Measurements from ENCODE around the gene ADCY4. TPM values are rescaled to one million over a fixed set of nuclear protein-coding genes. Genes with fewer than 3 reads are reported as not detected.

ADCY4 gene
- total and polyA plus RNA-seq, 2 of the 13 experiments (the other 11 are each of a cell fraction or from before 2014, with no cell fraction given), result 0.03 TPM; not detected in 1

GRCh38 chr14:24367514-24368211 is 32.8 kb upstream of the ADCY4 start, which contains the start of gene NFATC4 (continued):
- TF ChIP-seq ZNF281 (CRISPR knock-in tag; IDR thresholded peaks at IDR 0.05; ENCODE audit: borderline replicate concordance) (peak; percentile 20; the same call in 1 of the 2 replicates), NR0B2 (CRISPR knock-in tag; IDR thresholded peaks at IDR 0.05) (peak; percentile 58; the same call in 1 of the 2 replicates), MAFG (CRISPR knock-in tag; IDR thresholded peaks at IDR 0.05) (no peak), HOXD1 (CRISPR knock-in tag; IDR thresholded peaks at IDR 0.05) (no peak), SALL2 (CRISPR knock-in tag; IDR thresholded peaks at IDR 0.05) (no peak), ZNF383 (CRISPR knock-in tag; IDR thresholded peaks at IDR 0.05; ENCODE audit: borderline replicate concordance) (no peak), ZBTB21 (CRISPR knock-in tag; IDR thresholded peaks at IDR 0.05) (no peak), HCFC1 (IDR thresholded peaks at IDR 0.05; ENCODE audit: low read depth, low read length) (peak; percentile 26; the same call in 1 of the 2 replicates), MIER3 (CRISPR knock-in tag; IDR thresholded peaks at IDR 0.05; ENCODE audit: borderline replicate concordance) (no peak), AKAP8 (CRISPR knock-in tag; IDR thresholded peaks at IDR 0.05) (no peak), ZNF768 (CRISPR knock-in tag; IDR thresholded peaks at IDR 0.05) (no peak; the same call in 1 of the 2 replicates), NR2F1 (CRISPR knock-in tag; IDR thresholded peaks at IDR 0.05) (0 out of 4 replicates have a peak, but pooled peaks of 1 of the 2 experiments have one; percentile 21), TAF1 (CRISPR knock-in tag; IDR thresholded peaks at IDR 0.05) (no peak), ZNF225 (CRISPR knock-in tag; IDR thresholded peaks at IDR 0.05) (no peak), NCOA2 (CRISPR knock-in tag; IDR thresholded peaks at IDR 0.05) (no peak), ZBTB1 (CRISPR knock-in tag; IDR thresholded peaks at IDR 0.05; ENCODE audit: borderline replicate concordance) (no peak), E2F2 (CRISPR knock-in tag; IDR thresholded peaks at IDR 0.05; ENCODE audit: borderline replicate concordance) (no peak), ZNF30 (CRISPR knock-in tag; IDR thresholded peaks at IDR 0.05) (no peak), ZNF674 (CRISPR knock-in tag; IDR thresholded peaks at IDR 0.05; ENCODE audit: low read depth) (no peak), DBP (CRISPR knock-in tag; IDR thresholded peaks at IDR 0.05; ENCODE audit: not compliant biosample characterization) (no peak), PBX3 (CRISPR knock-in tag; IDR thresholded peaks at IDR 0.05; ENCODE audit: borderline replicate concordance) (no peak), HNF1B (CRISPR knock-in tag; IDR thresholded peaks at IDR 0.05) (no peak; the same call in 1 of the 2 replicates)

Measured in HepG2 (cell line).